Activated CD4-positive, alpha-beta T cell treated with anti-CD3 and anti-CD28 coated beads, Interleukin-2, amount 50 U/mL, for 16 hours (primary cell): ENCODE measurements around the gene RAP1GDS1.
A peak's percentile ranks its signal among the peaks of the same experiment; 100 is the strongest.
"Not testable (repeated sequence)": the region's sequence is repeated elsewhere in the genome, so short reads cannot be mapped to it uniquely, and the experiment has no call there.

Experiments
- DNase-seq: peaks from one replicate; pipeline ENCODE4 v3.0.0-alpha.2; 2020

Gene RAP1GDS1

DNA sequence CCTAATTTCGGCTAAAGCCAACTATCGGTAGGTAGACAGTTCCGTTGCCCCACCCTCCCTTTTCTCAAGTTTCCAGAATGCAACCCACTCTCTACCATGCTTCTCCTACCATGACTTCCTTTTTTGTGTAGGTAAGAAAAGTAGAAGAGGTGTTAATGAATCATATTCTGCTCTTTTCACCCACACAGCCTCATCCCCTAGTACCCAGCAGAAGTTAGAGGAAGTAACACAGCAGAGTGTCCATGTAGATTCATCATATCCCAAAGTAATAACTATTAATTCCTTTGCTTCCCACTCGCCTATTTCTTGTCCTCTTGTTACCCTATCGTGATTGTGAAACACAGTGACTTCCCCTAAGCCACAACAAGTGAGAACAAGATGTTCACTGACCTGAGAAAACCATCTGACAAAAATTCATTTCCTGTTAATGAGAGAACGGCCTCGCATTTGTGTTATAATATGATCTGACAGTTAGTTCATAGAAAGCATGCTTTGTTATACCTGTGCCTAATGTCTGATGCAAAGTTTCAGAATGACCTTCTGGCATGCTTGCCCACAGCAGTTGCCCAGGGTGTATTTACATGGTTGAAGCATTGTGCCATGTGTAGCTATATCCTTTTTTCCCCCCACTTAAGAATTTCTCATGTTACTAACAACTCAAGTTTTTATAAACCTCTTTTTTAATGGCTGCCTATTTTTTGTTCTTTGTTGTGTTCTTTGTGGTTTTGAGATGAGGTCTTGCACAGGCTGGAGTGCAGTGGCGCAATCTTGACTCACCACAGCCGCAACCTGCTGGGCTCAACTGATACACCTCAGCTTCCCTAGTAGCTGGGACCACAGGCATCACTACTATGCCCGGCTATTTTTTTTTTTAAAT is 185.6 kb downstream of the RAP1GDS1 start:
- DNase-seq = peak; percentile 80

GRCh38 chr4:98447648-98448047 is 186.5 kb downstream of the RAP1GDS1 start:
- peak; percentile 16 for DNase-seq

GRCh38 chr4:98448908-98449307 is 187.7 kb downstream of the RAP1GDS1 start:
- peak; percentile 48 for DNase-seq

DNA sequence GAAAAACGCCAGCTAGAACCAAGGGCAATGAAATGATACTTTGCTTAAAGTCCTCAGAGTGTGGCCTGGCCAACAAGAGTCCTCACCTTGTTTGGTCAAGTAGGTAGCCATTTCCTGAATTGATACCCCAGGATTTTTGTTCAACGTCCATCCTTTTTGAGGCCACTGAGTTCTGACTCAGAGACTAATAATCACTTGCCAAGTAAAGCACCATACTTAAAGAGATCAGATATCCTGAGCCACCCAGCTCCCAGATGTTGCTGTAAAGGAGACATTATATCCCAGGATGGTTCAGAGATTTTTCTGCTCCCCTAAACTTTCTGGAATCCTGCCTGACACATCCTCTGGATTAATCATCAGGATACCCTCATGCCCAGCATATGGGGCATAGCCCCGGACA is 190.9 kb downstream of the RAP1GDS1 start:
- DNase-seq = no peak

GRCh38 chr4:98457422-98457821 is 196.2 kb downstream of the RAP1GDS1 start:
- not testable (repeated sequence) for DNase-seq

DNA sequence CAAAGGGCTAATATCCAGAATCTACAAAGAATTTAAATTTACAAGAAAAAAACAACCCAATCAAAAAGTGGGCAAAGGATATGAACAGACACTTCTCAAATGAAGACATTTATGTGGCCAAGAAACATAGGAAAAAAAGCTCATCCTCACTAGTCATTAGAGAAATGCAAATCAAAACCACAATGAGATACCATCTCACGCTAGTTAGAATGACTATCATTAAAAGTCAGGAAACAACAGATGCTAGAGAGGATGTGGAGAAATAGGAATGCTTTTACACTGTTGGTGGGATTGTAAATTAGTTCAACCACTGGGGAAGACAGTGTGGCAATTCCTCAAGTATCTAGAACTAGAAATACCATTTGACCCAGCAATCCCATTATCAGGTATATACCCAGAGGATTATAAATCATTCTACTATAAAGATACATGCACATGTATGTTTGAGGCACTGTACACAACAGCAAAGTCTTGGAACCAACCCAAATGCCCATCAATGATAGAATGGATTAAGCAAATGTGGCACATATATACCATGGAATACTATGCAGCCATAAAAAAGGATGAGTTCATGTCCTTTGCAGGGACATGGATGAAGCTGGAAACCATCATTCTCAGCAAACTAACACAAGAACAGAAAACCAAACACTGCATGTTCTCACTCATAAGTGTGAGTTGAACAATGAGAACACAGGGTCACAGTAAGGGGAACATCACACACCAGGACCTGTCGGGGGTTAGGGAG is 200.1 kb downstream of the RAP1GDS1 start:
- not testable (repeated sequence) for DNase-seq

- DNase-seq = no peak
Observed at GRCh38 chr4:98462487-98462886, 201.3 kb downstream of the RAP1GDS1 start.

DNA sequence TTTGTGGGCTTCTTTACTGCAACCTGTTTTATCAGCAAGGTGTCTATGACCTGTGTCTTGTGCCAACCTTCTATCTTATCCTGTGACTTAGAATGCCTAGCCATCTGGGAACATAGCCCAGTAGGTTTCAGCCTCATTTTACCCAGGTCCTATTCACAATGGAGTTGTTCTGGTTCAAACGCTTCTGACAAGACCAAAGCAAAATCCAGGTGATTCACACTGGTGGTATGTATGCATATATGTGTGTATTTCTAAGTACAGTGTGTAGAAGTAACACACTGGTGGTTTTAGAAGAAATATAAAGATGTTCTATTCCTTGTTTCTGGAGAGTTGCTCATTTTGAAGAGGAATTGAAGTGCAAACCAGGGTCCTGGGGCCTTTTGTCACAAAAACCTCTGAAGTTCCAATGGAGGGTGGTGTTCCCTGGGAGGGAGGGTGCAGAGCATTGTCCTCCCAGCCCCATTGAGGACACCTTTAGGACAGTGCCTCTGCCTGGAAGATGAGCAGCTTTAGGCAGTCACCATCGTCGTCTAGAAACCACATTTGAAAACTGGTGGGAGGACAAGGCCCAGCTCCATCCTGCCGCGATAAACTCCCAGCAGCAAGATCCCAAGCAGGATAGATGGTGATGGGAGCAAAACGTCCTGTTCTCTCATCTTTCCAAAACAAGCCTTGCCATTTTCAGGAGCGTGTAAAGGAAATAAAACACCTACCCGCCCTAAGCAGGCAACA is 205.8 kb downstream of the RAP1GDS1 start:
- no peak for DNase-seq

GRCh38 chr4:98467627-98468072 is 206.5 kb downstream of the RAP1GDS1 start:
- peak; percentile 88 for DNase-seq

GRCh38 chr4:98468709-98469108 is 207.5 kb downstream of the RAP1GDS1 start:
- no peak for DNase-seq

GRCh38 chr4:98469771-98470170 is 208.6 kb downstream of the RAP1GDS1 start:
- DNase-seq = no peak

DNA sequence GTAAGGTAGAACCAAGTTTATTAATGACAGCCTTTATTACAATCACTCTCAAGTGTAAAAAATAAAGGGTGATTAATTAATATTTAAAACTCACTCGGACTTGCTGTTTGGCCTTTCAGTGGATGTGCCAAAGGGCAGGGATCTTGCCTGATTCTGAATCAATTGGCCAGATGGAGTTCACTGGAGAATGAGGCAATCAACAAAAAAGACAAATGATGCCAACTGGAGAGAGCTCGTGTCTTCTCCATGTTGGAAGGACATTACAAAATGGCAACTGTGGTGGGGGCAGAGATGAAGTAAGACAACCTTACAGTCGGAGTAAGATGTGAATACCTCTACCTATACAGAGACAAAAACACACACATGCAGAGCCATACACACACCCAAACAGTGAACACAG is 209.2 kb downstream of the RAP1GDS1 start:
- DNase-seq = no peak

DNA sequence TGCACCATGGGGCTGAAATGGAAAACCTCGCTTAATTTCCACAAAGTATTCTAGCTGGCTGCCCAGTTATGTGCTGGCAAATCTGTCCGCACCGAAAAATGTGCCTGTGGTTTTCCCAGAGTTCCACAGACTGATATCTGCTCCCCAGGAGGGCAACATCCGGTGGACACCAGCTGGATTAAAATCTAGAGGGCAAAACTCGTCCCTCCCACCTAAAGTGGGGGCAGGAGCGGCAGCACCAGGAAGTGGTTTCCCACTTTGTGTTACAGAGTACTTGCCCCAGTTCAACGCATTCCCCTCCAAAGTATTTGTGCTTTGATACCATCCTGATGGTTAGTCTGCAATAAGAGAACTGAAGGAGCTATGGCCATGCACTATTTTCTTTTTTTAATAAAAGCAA is 209.6 kb downstream of the RAP1GDS1 start:
- DNase-seq = no peak

DNA sequence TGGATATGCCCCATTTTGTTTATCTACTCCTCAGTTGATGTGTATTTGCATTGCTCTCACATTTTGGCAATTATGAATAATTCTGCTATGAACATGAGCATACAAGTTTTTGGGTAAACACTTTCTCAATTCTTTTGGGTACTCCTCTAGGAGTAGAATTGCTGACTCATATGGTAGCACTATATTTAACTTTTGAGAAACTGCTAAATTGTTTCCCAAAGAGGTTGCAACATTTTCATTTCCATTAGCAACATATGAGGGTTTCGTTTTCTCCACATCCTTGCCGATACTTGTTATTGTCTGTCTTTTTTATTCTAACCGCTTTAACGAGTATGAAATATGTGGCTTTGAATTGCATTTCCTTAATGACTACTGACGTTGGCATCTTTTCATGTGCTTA is 211.9 kb downstream of the RAP1GDS1 start:
- DNase-seq = peak; percentile 45

DNA sequence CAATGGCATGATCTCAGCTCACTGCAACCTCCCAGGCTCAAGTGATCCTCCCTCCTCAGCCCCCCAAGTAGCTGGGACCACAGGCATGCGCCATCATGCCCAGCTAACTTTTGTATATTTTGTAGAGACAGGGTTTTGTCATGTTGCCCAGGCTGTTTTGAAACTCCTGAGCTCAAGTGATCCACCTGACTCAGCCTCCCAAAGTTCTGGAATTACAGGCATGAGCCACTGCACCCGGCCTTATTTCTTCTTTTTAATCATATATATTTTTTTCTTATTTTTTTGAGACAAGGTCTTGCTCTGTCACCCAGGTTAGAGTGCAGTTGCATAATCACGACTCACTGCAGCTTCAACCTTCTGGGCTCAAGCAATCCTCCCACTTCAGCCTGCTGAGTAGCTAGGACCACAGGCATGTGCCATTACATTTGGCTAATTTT is 213.2 kb downstream of the RAP1GDS1 start:
- peak; percentile 39 for DNase-seq

DNA sequence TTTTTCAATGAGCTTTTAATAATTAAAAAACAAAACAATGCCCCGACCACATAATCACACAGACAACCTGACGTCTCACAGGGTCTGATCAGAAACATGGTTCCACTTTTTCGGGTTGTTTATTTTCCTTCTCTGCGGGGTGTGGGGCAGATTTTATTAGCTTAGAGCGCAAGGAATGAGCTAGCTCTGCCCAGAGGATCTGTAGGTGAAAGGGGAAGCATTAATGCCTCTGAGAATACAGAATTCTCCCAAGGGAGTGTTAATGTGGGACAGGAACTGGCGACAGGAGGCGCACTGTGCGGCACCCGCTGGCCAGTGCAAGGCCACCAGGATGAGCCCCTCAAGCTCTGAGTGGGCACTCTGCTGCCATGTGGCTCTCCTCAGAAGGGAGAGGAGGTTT is 215.7 kb downstream of the RAP1GDS1 start:
- no peak for DNase-seq

- DNase-seq = peak; percentile 82
Observed at GRCh38 chr4:98479590-98479989, 218.4 kb downstream of the RAP1GDS1 start.

DNA sequence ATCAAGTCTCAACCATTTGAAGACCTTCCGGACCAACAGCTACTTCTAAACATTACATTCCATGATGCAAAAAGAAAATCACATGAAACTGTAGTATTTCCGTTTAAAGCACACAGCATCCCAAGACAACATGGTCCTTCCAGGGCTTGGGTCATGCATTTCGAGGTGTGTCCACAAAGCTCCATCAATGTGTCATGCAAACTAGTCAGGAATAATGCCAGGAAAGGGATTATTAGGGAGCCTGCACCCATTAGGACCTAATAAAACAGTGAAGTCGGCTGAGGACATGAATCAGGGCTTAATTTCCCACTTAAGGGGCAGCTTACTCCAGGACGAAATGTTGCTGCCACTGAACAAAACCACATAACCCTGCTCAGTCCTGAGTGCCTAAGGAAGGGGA is 219.4 kb downstream of the RAP1GDS1 start:
- DNase-seq = no peak

DNA sequence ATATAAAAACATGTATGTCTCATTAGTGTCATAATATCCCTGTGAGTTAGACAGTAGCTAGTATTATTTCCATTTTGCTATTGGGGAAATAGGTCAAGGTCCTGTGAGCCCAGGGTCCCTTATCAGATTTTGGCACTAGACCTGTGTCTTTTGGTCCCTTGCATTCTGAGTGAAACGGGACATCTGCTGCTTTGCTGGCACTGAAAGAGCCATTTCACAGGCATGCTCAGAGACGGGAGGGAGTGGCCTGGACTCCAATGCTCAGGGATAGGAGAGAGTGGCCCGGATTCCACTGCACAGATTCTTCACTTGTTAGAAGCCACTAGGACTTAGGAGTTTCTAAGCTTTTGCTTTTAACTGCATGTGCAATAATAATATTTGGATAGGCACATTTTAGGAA is 220.0 kb downstream of the RAP1GDS1 start:
- no peak for DNase-seq

DNA sequence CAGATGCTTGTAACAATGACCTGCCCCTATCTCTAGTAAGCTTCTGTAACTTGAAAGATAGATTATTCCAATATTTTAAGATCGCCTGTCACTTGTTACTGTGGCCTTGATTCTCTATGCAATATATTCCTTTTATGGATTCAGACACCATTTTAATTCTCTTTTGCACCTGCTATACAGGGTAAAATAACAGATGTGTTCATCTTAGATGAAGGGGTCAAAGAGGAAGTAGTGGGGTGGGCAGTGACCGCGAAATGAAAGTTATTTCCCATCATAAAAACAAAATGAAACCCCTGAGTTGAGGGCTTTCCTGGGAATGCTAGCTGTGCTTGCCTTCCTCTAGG is 221.3 kb downstream of the RAP1GDS1 start:
- no peak for DNase-seq

- DNase-seq = peak; percentile 87
Observed at GRCh38 chr4:98482847-98483806, 221.9 kb downstream of the RAP1GDS1 start.

- no peak for DNase-seq
Observed at GRCh38 chr4:98484031-98484430, 222.8 kb downstream of the RAP1GDS1 start.
